ENCODE measurements around the gene TASOR2.

GRCh38 chr10:5723692-5724091 is 39.1 kb downstream of the TASOR2 start:
- no peak for TF ChIP-seq CTCF (conservative IDR thresholded peaks at IDR 0.05; ENCODE audit: low read depth, low read length)
- TF ChIP-seq POLR2A (IDR thresholded peaks at IDR 0.05; ENCODE audit: low read depth, low read length) = no peak
- no peak for TF ChIP-seq MAFK (IDR thresholded peaks at IDR 0.05; ENCODE audit: low read depth, low read length)
